ENCODE data around the gene DLG2.

Gene DLG2

DNA sequence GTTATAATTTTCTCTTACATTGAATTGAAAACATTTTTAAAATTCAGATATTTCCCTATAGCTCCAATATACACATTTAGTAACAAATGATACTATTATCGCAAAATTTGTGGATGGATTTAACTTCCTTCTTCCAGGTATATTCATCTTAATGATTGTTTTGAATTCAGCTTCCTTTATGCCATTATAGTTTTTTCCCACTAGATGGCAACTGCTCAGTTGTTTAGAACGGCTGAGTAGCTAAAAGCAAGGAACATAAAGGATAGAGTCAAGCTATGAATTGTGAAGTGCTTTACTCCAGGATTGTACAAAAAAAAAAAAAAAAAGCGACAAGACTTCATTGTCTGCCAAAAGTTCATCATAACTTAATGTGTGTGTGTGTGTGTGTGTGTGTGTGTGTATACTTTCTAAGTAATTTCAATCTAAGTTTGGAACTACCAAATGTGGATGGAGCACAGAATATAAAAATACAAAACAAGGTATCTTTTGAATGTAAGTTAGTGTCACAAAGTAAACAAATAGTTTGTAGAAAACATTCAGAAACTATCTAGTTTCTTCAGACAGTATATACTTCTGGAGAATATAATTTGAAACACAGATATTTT lies 846.4 kb downstream of the DLG2 start:
- no peak for DNase-seq (ENCODE audit: low read depth in 2 of 2)

DNA sequence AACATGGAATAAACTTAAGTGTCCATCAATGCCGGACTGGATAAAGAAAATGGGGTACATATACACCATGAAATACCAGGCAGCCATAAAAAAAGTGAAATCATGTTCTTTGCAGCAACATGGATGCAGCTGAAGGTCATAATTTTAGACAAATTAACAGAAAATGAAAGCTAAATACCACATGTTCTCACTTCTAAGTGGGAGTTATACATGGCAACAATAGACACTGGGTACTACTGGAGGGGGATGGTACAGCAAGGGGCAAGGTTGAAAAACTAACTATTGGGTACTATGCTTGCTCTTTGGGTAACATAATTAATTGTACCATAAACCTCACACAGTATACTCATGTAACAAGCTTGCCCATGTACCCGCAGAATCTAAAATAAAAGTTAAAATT lies 851.6 kb downstream of the DLG2 start:
- no peak for DNase-seq (ENCODE audit: low read depth in 2 of 2)

DNA sequence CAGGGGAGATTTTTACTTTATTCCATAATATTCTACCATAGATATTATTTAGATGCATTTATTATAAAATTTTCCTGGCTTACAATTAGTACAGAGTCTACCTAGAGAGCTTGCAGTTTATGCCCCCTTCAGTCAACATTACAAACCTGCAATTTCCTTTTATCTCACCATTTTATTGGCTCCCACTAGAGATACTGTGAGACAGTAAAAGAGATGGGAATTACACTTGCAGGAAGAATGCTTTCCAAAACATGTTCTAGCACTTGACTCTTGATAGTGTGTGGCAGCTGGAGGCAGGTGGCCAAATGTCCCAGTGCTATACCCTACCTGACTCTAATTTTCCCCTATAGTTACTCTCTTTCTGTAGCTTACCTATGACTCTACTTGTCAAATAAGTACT lies 863.2 kb downstream of the DLG2 start:
- no peak for DNase-seq (ENCODE audit: low read depth in 2 of 2)

DNA sequence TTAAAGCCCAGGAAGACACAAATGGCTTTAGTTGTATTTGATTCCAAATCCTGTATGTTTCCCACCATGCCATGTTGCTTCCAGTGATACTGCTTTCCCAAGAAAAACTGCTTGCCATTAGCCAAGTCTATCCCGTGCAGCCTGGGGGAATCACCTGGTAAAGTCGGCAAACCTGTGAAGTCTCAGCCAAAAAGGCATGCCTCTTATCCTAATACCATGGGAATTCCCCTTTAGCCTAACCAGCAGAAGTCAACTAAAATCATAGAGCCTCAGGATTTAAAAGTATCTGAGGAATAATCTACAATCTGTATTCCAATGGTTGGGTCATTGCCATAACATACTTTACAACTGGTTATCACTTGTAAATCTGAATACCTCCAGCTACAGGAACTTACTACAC lies 869.4 kb downstream of the DLG2 start:
- no peak for DNase-seq (ENCODE audit: low read depth in 2 of 2)

DNA sequence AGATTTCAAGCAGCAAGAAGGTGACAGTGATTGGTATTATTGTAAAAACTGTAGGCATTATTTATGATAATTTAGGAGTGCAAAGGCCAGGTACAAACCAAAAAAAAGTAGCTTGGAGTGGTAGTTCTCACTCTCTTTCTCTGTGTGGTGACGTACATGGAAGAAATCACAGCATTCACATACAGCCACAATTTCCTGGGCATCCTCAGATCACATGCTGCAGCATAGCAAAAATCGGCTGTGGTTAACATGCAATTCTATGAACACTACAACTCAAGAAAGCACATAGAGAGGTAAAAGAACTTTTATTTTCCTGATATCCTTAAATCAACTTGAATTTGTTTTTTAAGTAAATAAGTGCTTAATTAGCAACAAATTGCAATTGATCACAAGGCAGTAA lies 875.8 kb downstream of the DLG2 start:
- DNase-seq (ENCODE audit: low read depth in 2 of 2) = no peak

DNA sequence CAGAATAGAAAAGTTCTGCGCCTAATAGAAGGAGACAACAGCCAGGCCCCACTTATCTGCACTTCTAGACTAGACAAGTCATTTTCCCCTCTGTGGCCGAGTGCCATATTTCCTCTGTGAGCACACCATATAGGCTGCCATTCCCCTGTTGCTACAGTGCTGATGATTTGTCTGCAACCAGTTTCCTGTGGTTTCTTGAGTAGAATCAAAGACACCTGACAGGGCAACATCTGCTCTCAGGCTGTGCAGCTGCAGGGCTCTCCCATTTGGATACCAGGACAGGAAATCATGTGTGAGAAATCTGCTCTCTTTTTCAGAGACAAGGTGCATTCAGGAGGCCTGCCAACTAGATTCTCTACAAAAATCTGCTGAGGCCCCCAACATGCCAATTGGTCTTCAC lies 879.3 kb downstream of the DLG2 start:
- DNase-seq (ENCODE audit: low read depth in 2 of 2) = no peak

DNA sequence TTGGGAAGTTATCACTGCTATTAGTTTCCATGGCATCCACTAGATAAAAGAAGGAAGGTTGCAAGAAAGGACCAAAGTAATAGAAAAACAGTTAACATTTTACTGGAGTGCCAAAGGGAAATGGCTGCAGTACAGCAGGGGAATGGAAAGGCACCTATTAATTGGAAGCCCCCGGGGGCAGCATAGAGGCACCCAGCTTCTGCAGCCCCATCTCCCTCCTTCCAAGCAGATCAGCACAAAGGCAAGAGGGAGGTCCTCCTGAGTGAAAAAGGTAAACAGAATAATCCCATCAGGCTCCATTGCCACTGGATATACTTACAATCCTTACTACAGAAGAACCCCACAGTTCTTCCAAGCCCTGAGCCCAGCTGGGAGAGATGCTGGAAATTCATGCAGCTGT lies 887.1 kb downstream of the DLG2 start:
- no peak for DNase-seq (ENCODE audit: low read depth in 2 of 2)

DNA sequence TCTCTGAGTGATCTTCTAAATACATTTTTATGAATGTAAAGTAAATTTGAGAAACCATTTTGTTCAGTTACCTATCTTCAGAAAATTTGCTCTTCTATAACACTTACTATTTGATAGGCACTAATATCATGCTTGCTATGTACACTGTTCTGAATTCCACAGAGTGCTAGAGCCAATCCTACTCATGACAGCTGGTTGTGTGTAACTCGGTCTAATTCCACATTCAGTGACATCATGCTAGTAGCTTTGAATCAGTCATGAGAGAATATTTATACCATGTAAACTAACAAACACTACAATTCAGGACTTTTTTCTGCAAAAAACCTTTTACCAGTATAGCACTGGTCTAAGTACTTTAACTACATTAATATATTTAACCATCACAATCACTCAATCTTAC lies 902.9 kb downstream of the DLG2 start:
- no peak for DNase-seq (ENCODE audit: low read depth in 2 of 2)

DNA sequence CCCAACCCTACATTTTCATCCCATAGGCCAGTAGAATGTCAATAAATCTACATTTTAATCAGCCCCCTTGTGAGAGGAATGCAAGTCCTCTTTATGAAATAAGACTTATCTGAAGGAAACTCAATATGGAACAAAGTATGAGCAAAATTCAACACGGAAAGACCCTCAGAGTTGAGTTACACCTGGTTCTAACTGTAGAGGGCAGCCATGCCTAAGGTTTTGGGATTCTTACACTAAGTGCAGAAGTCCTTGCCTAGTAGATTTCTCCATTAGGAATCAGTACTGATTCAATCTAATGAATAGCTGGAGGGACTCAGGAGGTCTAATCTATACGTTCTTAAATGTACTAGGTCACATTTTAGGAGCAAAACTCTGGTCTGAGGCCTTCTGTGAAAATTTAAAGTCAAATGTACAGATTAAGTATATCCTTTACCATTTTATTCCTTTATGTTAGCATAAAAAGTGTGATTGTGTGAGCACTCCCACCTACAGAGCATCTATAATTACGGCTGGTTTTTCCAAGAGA lies 904.5 kb downstream of the DLG2 start:
- no peak for DNase-seq (ENCODE audit: low read depth in 2 of 2)

DNA sequence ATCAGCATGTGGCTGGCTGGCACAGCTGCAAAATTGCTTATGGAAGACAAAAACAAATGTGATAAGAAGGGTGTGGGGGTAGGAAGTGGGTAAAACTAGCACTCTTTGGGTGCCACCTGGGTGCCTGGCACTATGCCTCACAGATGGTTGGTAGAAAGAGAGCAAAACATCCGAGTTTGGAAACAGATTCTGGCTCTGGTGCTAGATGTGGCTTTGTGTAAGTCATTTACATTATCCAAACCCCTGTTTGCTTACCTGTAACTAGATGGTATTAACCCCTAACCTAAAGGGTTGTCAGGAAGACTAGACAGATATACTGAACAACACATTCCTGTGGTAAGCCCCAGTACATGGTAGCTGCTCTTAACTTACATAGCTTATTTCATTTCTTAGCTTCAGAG lies 905.6 kb downstream of the DLG2 start:
- no peak for DNase-seq (ENCODE audit: low read depth in 2 of 2)

DNA sequence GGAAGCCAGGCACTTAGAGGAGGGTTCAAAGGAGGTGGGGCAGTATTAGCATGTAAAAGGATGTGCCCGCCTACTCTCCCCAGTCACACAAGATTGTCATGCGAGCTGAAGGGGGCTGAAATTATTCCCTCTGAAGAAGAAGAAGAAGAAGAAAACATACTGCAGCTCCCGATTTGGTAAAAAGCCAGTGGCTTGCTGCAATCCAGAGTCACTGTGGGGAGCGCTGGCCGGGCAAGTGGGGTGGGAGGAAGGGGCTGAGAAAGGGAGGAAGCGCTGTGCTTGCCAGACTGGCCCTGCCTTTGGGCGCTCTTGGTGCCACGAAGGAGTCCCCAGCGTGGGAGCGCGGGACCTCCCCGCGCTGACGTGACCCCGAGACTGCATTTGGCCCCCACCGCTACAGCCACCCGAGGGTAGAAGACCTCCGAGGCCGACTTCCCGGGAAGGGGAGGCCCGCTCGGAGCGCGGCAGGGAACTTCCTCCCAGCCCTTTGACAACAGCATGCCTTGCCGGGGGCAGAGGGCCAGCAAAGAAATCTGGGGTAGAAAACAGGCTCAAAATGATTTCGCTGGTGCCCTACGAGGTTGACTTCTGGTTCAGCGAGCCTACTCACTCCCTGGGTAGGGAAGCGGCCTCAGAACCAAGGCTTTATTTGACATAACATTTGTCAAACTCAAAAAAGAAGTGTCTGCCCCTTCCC lies 906.3 kb downstream of the DLG2 start:
- DNase-seq (ENCODE audit: low read depth in 2 of 2) = no peak

DNA sequence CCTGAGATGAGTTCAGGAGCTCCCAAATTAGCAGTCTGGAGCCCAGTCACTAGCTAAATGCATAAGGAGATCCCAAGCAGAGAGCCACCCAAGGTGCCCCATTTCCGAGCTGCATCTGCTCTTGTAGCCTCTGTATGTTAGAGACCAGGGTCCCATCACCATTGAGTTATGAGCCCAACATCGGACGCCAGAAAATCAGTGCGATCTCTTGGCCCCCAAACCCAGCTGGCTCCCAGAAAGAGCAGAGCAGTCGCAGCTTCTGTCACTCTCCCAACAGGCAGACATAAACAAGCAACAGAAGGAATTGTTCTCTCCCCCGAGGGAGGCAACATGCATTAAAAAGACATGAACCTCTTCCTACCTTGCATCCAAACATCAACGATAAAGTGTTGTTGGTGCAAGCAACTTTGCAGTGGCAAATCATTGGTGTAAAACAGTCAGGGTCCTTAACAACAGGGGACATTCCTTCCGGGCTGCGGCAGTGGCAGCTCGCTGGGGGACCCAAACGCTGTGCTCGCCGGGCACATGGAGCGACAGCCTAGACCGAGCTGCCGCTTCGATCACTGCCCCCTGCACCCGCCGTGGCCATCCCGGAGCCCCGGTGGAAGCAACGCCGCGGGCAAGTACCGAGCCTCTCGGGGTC lies 907.1 kb downstream of the DLG2 start:
- no peak for DNase-seq (ENCODE audit: low read depth in 2 of 2)

DNA sequence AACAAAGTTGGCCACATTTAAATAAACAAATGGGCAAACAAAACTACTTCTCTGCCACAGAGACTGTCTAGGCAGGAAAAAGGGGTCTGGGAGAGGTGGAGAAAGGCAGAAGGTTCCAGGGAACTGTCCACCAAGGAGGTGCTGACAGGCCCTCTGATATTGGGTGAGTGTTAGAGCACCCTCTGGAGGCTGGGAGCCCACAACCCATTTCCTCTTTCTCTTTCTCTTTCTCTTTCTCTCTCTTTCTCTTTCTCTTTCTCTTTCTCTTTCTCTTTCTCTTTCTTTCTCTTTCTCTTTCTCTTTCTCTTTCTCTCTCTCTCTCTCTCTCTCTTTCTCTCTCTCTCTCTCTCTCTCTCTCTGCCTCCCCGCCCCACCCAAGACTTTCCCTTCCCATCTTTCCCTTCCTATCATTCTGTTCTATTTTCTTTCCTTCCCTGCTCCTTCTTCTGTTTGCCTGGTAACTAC lies 912.8 kb downstream of the DLG2 start:
- no peak for DNase-seq (ENCODE audit: low read depth in 2 of 2)

DNA sequence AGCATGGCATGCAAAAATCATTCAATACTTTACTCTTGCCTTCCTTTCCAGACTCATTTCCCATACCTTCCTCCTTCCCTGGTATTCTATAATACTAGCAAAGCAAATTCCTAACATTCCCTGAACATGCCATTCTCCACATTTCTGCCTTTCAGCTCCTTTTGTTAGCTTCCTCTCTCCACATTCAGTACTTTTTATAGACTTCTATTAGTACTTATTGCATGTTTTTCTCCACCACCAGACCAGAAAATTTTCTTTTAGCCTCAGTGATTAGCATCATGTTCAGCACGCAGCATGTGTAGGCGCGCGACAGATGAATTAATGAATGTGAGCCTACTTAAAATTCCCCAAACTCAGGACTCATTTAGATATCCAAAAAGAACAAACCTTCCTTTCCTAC lies 935.3 kb downstream of the DLG2 start:
- DNase-seq (ENCODE audit: low read depth in 2 of 2) = no peak

DNA sequence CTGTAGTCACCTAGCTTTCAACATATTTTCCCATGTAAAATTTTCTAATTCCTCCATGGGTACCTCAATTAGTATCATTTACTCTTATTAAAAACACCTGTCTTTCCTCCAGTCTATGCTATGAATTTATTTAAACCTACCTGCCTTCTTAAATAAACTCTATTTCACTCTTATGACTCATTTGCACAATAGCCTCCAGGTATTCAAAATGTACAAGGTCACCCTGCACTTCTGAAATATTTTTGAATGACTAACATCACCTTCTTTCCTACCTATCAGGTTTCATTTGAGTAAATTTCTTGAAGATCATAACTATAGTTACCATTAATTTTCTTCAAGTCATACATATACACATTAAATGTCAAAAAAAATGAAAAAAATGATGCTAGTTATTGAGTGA lies 939.7 kb downstream of the DLG2 start:
- DNase-seq (ENCODE audit: low read depth in 2 of 2) = no peak

DNA sequence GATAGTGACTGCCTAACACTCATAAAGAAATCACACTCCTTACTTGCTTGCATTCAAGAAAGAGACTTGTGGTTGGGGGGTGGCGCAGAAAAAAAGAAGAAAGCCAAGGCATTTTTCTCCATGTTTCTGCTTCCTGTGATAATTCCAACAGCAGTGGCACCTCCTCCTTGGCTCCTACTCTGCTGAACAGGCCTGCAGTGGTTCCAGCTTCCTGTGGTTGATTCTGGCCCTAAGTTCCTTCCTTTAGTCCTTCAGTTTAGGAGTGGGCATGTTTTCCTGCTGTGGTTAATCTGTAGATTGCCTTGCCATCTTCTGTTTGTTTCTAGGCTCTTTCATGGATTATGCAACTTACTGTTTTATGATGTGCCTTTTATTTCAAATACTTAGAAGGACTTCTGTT lies 940.4 kb downstream of the DLG2 start:
- DNase-seq (ENCODE audit: low read depth in 2 of 2) = no peak

DNA sequence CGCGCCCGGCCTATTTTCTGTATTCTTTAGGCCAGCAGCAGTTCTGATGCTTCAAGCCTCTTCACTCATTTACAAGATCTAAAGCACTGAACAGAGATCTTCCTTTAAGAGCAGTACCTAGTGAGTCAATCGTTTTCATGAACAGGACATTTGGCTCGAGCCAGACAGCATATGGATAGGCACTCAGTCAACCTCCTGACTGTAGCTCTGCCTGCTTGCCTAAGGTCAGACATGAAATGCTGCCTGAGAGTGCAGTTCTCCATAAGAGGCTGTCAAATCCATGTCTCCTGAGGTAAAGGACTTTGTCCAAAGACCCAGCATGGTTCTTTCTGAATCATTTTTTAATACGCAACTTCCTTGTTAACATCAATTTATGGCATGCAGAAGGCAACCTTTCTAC lies 941.2 kb downstream of the DLG2 start:
- no peak for DNase-seq (ENCODE audit: low read depth in 2 of 2)

DNA sequence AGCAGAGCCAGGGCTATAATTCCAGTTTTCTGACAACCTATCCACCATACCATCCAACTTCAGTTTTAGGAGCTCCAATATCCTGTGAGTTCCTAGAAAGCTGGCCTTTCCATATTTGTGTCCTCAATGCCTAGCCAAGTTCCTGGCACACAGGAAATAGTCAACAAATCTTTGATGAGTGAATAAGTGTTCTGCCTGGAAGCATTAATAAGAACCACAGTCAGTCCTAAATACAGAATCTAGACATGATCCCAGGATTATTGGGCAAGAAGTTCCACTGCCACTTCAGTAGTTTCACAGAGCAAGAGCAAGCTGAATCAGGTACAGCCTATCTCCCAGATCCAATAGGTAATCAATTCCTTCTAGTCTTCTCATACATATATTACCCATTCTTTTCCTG lies 942.0 kb downstream of the DLG2 start:
- no peak for DNase-seq (ENCODE audit: low read depth in 2 of 2)

DNA sequence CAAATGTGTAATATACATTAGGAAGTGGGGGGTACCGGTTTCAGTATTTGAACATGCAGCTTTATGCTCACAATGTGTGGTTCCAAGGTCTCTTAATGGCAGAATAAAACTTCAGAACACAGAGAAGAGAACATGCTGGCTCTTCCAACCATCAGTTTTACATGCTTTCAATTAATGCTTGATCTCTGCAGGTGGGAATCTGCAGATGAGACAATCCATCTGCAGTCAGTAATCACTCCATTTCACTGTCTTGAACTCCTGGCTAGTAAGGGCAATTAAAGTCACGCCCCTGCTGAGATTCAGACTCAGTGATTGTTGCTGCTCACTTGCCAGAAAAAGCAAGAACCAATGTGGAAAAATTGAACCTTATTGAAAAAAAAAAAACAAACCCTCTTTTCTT lies 945.7 kb downstream of the DLG2 start:
- DNase-seq (ENCODE audit: low read depth in 2 of 2) = no peak

DNA sequence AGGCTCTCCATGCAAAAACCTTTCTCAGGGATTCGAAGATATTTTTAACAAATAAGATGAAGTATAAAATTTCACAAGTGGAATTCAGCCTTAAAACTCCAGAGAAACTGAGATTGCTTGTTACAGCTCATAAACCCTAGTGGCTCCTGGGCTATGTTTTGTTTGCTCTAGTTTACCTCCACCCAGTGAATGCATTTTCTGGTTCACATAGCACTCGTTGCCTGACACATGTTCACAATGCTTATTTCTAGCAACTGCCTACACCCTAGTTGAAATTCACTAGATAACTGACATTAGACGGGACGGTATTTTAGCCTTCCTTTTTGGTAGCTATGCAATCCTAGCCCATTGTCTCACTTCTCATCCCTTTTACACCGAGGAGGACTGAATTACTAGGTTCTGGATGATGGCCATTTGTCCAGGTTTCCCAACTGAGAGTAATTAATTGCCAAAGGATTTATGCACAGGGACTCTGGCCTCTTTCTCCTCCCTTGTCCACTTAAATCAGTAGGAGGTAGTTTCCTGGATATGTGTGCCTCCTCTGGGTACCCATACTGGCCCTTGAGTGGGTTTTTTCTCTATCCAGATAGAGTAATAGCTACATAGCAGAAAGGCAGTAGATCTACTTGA lies 951.6 kb downstream of the DLG2 start:
- DNase-seq (ENCODE audit: low read depth in 2 of 2) = no peak

DNA sequence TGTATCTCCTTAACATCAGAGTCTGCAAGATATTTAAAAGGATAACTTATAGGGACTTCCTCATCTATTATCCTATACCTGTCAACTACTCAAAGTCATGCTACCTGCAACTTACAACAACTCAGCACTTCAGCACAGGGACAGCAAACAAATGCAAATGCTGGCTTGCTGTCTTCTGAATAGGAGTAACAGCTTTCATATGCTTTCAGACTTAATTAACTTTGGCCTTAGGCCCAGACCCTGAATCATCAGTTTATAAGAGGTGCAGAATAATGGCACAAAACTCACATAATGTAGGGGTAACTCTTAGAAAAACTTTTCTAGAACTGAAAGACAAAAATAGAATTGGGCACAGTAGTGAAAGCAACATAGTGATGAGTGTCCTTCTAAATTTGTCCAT lies 953.4 kb downstream of the DLG2 start:
- no peak for DNase-seq (ENCODE audit: low read depth in 2 of 2)

DNA sequence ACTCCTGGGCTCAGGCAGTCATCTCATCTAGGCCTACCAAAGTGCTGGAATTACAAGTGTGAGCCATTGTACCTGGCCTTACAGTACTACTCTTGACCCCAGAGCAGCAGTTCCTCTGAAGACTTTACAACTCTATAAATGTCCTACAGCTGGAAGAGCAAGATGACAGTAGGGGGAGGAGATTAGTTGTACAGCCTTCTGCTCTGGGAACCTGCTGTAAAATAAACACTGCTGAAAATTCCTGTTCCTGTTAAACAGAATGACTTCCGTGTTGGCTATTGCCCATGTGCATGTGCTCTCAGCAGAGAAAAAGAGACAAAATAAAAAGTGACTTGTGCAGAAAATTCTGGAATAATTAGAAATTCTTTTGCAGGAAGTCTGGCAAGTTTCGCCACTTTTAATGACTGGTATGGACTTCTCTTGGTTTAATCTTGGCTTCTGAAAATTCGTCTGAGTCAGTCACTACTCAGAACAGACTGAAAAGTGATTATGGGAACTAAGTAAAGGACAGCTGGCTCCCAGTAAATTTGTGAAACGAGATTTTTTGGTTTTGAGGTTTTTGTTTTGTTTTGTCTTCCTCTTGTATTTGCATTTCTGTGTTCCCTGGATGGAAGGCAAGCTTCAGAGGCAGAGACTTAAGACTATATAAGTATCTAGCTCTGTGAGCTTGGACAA lies 955.7 kb downstream of the DLG2 start:
- DNase-seq (ENCODE audit: low read depth in 2 of 2) = no peak

Measured in activated CD4-positive, alpha-beta T cell treated with anti-CD3 and anti-CD28 coated beads for 24 hours (primary cell).